Stimulated activated CD4-positive, alpha-beta T cell treated with anti-CD3 and anti-CD28 coated beads, Interleukin-12 subunit alpha, Interleukin-12 subunit beta, amount 100 ng/mL, for 48 hours (primary cell): ENCODE measurements around the gene SLC45A1.
"Not testable (repeated sequence)": the region's sequence is repeated elsewhere in the genome, so short reads cannot be mapped to it uniquely, and the experiment has no call there.

ENCODE experiments used
- DNase-seq, 3 donors: peaks; one replicate each; pipeline ENCODE4 v3.0.0-alpha.2; 2020; ENCODE audit warnings: low read depth in 2 of 3, low spot score in 1 of 3

The SLC45A1 gene

DNA sequence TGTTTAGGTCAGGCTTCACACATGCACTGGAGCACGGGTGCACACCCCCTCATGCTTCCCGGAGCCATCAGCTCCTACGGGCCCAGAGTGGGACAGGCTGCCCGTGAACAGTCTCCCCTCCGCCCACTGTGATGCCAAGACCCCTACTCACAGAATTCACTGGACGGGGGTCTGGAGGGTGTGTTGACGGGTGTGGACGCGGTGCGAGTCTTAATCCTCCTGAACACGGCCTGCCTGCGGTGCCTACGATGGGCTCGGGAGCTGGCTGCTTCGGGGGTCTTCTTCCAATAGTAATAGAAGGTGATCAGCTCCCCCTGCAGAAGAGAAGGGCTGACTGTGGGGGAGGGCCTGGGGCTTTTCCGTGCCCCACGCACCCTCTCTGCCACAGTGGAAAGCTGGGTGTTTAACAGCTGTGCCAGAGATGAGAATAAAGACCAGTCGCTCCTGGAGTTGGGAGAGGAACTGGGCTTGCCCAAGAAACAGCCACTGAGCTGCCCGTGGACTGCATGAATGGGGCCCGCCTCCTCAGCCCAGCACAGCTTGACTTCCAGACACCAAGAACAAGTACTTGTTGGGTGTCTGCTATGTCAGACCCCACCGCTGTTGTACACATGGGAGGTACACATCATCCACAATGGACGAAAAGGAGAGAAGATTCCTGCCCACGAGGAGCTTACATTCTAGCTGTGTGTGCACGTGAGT lies 47.9 kb downstream of the SLC45A1 start:
- DNase-seq = no peak

DNA sequence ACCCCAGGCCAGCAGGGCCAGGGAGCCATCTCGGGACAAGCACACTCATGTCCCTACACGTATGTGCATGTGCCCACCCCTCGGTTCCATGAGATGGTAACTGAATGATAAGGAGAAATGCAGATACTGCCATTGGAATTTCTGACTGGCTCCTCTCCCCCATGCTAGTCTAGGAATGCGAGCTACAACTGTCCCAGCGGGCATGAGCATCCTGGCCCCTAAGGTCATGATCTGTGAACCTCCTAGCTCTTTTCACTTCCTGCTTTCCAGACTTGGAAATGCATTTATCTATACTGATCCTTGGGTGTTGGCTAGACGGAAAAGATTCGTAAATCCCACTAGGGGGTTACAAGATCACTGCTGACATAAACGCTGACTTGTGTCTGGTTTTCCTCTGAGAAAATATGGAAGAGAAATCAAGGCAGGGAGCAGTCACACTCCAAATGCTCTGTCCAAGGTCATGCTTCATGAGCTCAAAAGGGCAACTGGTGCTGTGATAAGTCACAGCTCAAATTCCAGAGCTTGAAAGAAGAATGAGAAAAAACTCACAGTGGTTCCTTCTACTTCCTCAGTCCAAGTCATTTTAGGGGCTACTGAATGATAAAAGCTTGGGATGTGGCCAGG lies 49.8 kb downstream of the SLC45A1 start:
- DNase-seq = no peak

DNA sequence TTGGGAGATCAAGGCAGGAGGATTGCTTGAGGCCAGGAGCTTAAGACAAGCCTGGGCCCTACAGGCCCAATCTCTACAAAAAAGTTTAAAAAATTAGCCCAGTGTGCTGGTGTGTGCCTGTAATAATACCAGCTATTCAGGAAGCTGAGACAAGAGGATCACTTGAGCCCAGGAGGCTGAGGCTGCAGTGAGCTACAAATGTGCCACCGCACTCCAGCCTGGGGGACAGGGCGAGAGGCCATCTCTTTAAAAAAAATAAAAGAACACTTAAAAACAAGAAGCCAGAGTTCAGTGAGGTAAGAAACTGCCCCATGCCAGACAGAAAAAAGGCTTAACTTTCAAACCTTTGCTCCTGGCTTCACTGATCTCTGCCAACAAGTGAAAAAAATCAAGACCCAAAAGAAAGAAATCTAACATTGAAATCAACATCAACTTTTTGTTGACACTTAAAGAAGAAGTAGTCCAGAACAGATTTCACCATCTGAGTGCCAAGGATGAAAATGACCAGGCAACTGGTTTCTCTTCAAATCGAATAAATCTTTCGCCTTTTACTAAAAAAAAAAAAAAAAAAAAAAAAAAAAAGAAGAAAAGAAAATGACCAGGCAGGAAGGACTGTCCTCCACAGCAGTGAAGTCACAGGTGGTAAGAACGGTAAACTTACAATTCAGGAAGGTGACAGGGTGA lies 51.2 kb downstream of the SLC45A1 start:
- no peak for DNase-seq

DNA sequence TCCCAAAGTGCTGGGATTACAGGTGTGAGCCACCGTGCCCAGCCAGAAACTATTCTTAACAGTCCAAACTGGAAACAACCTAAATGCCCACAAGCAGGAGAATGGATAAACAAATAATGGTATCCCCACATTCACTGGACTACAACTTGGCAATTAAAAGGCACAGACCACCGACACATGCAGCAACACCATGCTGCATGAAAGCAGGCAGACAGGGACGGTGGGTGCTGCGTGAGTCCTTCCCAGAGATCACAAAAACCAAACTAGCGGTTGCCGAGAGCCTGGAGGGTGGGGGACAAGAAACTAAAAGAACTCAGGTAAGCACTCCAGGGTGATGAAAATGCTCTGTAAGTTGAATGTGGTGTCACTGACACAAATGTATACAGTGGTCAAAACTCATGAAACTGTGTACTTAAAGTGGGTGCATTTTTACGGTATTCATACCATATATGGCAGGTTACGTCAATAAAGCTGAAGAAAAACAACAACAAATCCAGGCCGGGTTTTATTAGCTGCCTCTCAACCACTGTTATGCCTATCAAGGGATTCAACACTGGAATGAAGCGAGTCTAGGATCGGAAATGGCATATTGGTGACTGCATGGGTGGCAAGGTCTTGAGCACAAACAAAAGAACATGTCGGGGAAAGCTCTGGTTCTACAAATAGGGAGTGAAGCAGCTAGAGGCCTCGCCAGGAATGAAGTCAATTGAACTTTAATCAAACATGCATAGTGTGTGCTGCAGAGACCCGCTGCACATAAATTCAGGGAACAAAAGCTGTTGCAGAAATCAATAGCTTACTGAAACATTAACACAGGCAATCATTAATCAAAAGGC lies 52.4 kb downstream of the SLC45A1 start:
- no peak for DNase-seq

DNA sequence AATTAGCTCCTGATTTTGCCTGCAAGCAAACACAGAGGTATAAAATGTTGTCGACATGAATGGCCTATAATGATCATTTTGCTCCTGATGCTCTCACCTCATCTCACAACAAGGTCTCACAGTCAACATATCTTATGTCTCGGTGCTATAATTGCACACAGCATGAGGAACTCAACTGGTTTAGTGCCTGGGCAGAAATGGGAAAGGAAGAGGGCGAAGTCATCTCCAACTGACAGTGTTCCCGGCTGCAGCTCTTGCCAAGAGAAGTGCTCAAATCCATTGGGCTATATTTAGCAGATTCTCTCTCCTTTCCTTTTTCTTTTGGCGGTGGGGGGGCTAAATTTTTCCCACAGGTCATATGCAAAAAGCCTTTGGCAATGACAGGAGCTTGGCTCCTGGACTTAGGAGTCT lies 53.0 kb downstream of the SLC45A1 start:
- DNase-seq = no peak

DNA sequence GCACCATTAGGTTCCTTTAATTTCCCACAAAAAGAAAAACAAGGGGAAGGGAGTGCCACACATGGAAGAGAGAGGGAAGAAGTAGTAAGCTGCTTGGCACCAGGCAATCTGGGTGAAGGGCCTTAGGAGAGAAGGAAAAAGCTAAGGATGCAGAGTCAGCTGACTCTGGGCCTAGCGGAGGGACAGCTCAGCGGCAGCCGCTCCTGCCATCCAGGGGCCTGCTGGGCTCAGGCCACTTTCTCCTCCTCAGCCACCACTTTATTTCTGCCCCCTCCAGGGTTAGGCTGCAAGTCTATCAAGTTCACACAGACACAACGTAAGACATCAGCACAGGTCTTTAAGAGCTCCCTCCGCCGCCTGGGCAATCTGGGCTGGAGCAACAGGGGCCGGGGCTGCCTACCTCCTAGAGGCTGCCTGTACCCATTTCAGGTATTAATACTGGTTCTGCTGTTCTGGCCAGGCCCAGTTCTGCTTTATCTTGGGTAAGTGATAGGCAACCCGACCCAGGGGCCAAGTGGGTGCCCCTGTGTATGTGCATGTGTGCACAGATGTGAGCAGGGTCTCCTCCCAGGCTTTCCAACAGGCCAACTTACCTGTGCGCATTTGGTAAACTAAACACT lies 53.6 kb downstream of the SLC45A1 start:
- no peak for DNase-seq

DNA sequence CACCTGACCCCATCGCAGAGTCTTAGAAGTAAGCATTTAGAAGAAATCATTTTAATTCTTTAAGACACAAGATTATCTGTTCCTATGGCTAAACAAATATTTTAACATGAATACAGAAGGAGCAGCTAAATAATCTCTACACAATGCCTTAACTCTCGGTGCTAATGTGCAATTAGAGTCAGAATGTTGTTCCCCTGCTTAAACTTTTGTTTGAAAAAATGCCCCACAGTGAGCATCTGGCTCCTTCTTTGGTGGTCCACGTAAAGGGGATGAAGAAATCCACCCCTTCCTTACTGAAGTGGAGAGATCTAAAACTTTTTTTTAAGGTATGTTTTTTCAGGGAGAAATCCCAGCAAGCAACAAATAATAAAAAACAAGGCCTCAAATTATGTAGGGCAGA lies 55.2 kb downstream of the SLC45A1 start:
- DNase-seq = no peak

DNA sequence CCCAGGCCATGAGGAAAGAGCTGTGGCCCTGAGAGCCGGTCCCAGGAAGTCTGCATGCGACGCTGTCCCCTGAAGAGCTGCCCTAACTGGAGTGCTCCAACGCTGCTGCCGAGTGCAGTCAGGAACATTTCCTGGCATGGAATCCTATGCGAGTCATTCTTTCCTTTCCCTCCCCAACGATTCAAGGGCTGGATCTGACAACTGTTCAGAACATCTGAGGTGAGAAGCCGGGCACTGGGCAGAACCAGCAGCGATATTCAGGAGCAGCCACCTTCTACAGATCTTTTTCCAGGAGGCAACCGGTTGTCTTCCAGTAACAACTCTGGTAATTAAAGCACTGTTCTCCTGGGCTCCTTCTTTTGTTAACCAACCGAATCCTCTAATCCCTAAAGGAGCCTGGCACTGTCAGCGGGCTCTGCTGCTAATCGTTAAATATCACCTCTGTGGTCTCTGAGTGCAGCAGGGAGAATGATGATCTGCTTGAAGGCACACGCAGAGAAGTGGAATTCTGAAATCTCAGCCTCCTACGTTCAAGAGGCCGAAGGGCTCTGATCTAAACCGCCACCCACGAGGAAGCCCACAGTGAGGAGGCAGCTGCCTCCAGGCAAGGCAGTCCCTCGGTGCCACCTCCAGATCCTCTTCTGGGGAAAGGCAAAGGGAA lies 55.8 kb downstream of the SLC45A1 start:
- DNase-seq = no peak

DNA sequence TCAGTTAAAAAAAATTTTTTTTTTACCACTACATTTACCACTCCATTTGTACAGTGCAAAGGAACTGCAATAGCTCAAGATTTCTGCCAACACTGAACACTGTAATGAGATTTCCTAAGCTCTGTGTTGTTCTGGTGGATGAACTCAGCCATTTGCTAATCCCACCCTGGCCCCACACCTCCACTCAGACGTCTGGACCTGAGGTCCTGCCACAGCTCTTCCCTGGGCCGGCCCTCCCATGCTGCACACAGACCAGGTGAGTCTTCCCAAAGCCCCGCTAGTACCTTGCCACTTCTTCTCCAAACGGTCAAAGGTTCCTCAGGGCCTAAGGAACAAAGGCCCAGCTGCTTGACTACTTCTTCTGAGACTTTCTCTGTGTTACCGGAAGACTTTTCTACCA lies 56.4 kb downstream of the SLC45A1 start:
- no peak for DNase-seq

DNA sequence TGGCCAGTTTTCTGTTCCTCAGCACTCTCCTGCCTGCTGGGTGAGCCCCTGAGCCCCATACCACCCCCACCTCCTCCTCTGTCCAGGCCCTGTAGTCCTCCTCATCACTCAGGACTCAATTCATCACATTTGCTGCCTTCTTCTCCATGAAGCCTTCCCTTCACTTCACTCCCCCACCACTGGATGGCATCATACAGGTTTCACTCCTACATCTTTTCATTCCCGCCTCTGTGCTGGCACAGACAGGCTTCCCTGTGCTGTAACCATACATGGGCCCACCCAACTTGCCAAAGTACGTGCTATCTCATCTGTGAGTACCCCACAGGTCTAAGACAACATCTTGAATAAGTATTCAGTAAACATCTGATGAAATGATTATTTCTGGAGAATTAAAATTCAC lies 56.9 kb downstream of the SLC45A1 start:
- DNase-seq = no peak

DNA sequence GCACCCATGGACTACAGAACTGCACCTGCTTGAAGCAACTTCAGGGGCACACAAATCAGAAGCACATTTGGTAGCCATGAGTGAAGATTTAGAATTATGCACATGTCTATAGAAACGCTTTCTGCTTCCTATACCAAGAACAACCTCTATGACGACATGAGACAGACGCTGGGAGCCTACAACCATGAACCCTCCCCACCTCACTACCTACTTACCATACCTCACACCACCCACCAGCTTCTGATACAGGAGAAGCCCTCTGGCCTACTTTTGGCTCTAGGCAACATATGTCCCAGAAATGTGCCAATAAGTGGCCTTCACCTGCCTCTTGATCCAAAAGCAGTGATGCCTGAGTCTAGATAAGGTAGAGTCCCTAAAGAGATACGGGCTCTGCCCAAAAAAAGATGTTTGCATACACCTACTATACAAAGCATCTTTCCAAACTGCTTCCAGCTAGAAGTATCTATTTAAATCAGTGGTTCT lies 58.5 kb downstream of the SLC45A1 start:
- no peak for DNase-seq

DNA sequence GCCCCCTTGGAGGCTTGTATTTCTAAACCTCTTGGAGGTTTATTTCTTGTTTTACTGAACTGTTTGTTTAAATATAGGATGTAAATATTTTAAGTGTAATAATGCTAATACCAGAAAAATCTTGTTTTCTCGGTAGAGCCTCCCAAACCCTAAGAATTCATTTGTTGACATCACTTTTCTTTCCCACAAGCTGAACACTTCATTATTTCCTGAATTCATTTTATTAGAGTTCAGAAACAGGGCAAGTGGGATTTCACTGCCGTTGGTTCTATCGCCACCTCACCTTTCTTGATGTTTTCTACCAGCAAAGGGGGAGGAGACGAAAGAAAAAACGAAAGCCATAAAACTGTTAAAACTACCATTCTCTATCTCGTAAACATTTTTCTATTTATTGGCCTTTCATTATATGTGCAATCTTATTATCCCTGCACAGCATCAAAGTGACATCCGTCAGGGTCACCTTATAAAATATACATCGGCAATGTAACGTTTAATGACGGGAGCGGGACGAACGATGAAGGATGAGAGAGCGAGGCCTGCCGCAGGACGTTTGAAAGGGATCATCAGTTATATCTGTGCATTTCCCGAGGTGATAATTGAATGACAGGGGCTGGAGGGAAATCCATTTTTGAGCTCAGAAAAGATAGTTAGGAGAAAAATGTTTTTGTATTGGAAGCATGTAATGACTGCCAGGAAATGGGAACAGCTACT lies 59.5 kb downstream of the SLC45A1 start:
- no peak for DNase-seq

DNA sequence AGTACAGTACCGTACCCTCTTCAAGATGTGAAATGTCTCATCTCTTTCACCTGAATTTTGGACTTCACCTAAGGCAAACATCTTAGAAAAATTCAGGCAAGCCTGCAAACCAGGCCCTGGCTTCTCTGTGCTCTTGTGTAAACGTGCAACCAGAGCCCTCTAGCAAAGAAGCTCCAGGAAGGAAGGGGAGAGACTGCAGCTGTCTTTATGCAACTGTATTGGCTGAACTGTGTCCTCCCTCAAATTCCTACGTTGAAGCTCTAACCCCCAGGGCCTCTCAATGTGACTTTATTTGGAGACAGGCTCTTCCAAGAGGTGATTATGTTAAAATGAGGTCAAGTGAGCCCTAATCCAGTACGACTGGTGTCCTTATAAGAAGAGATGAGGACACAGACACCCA lies 60.3 kb downstream of the SLC45A1 start:
- no peak for DNase-seq

DNA sequence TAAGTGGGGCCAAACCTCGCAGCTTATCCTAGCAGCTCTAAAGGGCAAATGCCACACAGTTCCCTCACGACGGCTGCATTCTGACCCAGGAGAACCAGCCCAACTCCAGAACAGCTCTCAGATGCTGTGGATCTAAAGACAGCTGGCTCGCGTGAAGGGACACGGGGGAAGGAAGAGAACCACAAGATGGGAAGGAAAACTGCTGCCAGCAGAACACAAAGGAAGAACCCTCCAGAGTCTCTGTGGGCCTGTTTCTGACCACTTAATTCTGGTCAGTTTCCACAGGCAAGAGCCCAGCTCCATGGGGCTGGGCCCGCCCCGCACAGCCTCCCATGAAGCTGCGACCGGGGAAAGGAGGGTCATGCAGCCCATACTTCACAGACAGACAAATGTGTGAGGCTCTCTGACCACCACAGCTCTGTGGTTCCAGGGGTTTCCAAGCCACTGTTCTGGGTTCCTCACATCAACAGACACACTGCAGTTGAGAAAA lies 61.1 kb downstream of the SLC45A1 start:
- no peak for DNase-seq

DNA sequence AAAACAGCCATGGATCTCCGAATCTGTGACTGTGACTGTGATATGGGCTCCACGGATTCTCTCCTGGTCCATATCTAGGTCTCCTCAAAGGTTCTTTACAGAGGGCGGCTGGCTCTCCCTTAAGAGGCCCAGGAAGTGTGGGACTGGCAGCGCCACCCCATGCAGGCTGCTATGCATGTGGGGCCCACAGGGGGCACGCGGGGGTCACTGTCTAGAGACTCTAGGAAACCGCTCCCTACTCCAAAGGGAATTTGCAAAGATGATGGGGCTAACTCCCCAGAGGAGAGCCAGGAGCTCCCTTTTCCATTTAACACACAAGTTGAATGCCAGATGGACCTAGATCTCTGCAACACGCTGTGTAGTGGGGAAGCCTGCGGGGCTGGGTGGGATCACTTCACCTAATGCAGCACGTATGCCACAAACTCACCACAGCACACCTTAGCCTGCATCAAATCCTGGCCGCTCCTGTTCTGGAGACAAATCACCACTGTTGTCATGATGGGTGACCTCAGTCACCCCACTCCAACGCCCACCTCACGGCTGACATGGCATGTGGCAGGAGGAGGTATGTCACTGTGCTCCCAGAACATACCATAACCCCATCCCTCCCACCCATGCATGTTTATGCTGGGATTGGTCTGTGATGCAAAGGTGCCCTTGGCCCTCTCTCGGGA lies 61.7 kb downstream of the SLC45A1 start:
- no peak for DNase-seq

DNA sequence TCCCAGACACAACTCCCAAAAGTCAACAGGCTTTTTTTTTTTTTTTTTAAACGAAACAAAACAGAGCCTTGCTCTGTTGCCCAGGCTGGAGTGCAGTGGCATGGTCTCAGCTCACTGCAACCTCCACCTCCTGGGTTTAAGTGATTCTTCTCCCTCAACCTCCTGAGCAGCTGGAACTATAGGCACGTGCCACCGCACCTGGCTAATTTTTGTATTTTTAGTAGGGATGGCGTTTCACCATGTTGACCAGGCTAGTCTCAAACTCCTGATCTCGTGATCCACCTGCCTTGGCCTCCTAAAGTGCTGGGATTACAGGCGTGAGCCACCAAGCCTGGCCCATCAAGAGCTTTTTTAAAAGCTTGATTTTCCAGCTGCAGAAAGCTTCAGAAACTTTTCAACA lies 62.4 kb downstream of the SLC45A1 start:
- DNase-seq = not testable (repeated sequence)

DNA sequence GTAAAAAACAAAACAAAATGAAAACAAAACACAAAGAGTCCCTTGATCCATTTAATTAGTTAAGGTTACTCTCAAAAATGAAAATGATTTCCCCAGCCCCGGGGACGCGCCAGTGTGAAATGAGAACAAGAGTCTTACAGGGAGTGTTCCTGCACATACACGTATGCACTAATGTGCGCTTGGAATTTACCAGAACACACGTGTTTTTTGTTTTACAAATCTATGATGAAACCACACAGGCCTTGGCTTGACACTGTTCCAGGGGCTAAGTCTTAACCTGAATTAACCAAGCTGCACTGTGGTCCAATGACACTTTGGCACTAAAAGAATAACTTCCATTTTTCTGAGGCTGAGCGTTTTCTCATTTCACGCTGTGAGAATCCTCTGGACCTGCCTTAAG lies 63.7 kb downstream of the SLC45A1 start:
- DNase-seq = no peak

DNA sequence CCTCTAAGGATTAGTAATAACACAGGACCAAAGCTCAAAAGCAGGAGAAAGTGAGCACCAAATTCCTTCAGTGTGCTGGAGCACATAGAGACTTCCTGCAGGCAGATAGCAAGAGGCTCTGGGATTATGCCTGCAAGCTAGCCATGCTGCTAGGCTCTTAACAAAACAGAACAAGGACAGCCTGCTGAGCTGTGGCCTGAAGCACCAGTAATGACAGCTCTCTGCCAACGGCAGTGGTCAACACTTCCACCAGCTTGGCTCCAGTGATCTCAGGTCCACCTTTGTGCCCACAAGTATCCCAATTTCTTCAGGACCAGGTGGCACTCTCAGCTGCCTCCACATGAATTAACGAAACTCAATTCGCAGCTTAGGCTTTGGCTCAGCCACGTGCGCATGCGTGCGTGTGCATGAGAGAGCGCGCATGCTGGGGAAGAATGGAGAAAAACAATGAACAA lies 64.2 kb downstream of the SLC45A1 start:
- no peak for DNase-seq
